Endothelial cell (in vitro differentiated cells): ENCODE data around the gene CCDC112. TPM values are rescaled to one million over a fixed set of nuclear protein-coding genes. Genes with fewer than 3 reads are reported as not detected.

Source experiments
- DNase-seq: peaks from one replicate; pipeline ENCODE4 v3.0.0; 2021; ENCODE audit warnings: low spot score
- H3K27ac Mint-ChIP-seq: one replicate; pipeline ENCODE4 v1.8.0; 2021; ENCODE audit warnings: mixed read lengths, inconsistent platforms; ENCODE audit not compliant: unreplicated experiment
- H3K27me3 Mint-ChIP-seq: one replicate; pipeline ENCODE4 v1.8.0; 2021; ENCODE audit warnings: mild to moderate bottlenecking, moderate library complexity, mixed read lengths, inconsistent platforms; ENCODE audit not compliant: unreplicated experiment
- H3K36me3 Mint-ChIP-seq: one replicate; pipeline ENCODE4 v1.8.0; 2021; ENCODE audit warnings: mild to moderate bottlenecking, low read depth, mixed read lengths, inconsistent platforms; ENCODE audit not compliant: unreplicated experiment
- H3K4me1 Mint-ChIP-seq: one replicate; pipeline ENCODE4 v1.8.0; 2021; ENCODE audit warnings: mild to moderate bottlenecking, mixed read lengths, inconsistent platforms; ENCODE audit not compliant: unreplicated experiment
- H3K4me3 Mint-ChIP-seq: one replicate; pipeline ENCODE4 v1.8.0; 2021; ENCODE audit warnings: mild to moderate bottlenecking, mixed read lengths, inconsistent platforms; ENCODE audit not compliant: unreplicated experiment
- H3K9me3 Mint-ChIP-seq: one replicate; pipeline ENCODE4 v1.8.0; 2021; ENCODE audit warnings: mixed read lengths, inconsistent platforms; ENCODE audit not compliant: unreplicated experiment
- total RNA-seq: library from RNA; stranded (reverse); fragmentation: NEBNext Ultra II Directional; extraction: Animal tissue kit (Norgen Biotek cat#: 25700); gene quantifications from one replicate; pipeline ENCODE4 v1.2.1, GENCODE V29; 2021; ENCODE audit not compliant: unreplicated experiment
- TF ChIP-seq, protein P1 (sequence below): fragments of 200-600 bp; sonication (generic); IDR thresholded peaks from one replicate; pipeline ENCODE4 v1.5.0; 2021; ENCODE audit warnings: antibody characterized with exemption; ENCODE audit not compliant: unreplicated experiment

The CCDC112 gene
- total RNA-seq, 1 donor from 2014 or later, result 7.2 TPM

DNA sequence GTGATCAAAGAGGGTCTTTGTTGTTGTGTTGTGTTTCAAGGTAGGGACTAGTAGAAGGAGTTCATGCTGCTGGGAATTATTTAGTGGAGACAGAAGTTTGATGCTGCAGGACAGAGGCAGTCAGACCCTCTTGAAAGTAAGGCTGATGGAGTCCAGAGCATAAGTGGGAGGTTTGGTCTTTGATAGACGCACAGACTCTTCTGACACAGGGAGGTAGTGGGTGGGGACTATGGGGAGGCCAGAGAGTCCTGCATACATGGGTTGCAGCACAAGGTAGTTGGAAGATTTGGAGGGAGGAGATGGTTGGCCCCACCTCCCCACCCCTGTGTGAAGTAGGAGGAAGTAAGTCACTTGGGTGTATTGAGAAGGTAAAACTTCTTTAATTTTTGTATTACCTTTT lies 2.4 kb upstream of the CCDC112 start:
- DNase-seq, result no peak
- Mint-ChIP-seq H3K9me3 (no peaks in the 10 kb centered on the region), H3K4me1 (peaks cover 6% of the 10 kb centered on the region), H3K36me3 (no peaks in the 10 kb centered on the region), H3K27ac (no peak overlapping the region), H3K27me3 (no peaks in the 10 kb centered on the region), H3K4me3 (no peak overlapping the region)
- TF ChIP-seq, protein P1, sequence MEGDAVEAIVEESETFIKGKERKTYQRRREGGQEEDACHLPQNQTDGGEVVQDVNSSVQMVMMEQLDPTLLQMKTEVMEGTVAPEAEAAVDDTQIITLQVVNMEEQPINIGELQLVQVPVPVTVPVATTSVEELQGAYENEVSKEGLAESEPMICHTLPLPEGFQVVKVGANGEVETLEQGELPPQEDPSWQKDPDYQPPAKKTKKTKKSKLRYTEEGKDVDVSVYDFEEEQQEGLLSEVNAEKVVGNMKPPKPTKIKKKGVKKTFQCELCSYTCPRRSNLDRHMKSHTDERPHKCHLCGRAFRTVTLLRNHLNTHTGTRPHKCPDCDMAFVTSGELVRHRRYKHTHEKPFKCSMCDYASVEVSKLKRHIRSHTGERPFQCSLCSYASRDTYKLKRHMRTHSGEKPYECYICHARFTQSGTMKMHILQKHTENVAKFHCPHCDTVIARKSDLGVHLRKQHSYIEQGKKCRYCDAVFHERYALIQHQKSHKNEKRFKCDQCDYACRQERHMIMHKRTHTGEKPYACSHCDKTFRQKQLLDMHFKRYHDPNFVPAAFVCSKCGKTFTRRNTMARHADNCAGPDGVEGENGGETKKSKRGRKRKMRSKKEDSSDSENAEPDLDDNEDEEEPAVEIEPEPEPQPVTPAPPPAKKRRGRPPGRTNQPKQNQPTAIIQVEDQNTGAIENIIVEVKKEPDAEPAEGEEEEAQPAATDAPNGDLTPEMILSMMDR, result no peak

DNA sequence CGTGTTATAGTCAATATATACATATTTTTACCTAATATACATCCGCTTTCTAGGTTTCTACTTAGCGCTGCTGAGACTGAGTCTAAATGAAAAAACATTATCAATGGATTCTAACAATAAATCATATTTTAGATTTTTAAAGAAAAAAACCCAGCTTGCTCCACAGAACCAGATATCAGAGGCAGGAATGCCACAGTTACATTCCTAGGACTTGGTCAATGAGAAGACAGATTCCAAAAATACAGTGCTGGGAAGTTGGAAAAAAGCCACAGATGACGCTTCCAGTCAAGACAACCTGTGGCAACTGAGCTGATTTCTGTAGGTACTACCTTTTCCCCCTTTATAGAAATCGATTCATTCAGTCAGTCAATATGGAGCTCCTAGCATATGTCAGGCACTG lies 577 bp upstream of the CCDC112 start:
- TF ChIP-seq, protein P1, result no peak
- Mint-ChIP-seq H3K9me3 (no peaks in the 10 kb centered on the region), H3K4me3 (no peak overlapping the region), H3K4me1 (peaks cover 9% of the 10 kb centered on the region), H3K36me3 (no peaks in the 10 kb centered on the region), H3K27ac (no peak overlapping the region), H3K27me3 (no peaks in the 10 kb centered on the region)
- DNase-seq, result no peak

DNA sequence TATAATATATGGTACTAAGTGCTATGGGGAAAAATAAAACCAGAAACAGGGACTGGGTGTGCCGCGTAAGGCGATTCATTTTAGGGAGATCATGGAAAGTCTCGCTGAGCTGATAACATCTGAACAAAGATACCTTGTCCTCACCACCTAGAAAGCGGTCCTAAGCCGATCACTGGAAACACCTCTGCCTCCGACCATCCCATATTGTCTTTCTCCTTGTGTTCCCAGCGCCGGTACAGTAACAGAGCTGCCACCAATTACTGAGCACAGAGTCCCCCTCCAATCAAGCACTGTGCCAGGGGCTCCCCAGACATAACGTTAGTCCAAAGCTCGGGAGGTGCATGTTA lies 704 bp downstream of the CCDC112 start:
- H3K9me3 Mint-ChIP-seq, result no peaks in the 10 kb centered on the region

DNA sequence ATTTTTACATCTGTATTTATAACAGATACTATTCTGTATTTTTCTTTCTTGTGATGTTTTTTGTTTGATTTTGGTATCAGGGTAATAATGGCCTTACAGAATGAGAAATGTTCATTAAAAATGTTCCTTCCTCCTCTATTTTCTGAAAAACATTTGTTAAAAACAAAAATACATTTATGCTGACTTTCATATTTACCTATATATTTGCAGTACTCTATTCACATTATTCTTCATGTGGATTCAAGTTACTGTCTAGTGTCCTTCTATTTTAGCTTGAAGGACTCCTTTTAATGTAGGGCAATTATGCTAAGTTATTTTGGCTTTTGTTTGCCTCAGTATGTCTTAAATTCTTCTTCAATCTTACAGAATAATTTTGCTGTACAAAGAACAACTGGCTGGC lies 5.1 kb downstream of the CCDC112 start:
- DNase-seq, result no peak
- Mint-ChIP-seq H3K27ac (no peak overlapping the region), H3K4me1 (peaks cover 9% of the 10 kb centered on the region)

More for the DNA sequence above, 704 bp downstream of the CCDC112 start:
- Mint-ChIP-seq H3K27ac (no peak overlapping the region), H3K27me3 (no peaks in the 10 kb centered on the region), H3K4me1 (peaks cover 9% of the 10 kb centered on the region), H3K36me3 (no peaks in the 10 kb centered on the region), H3K4me3 (peak overlapping the region; percentile 92)
- no peak for DNase-seq
- TF ChIP-seq, protein P1, result no peak

DNA sequence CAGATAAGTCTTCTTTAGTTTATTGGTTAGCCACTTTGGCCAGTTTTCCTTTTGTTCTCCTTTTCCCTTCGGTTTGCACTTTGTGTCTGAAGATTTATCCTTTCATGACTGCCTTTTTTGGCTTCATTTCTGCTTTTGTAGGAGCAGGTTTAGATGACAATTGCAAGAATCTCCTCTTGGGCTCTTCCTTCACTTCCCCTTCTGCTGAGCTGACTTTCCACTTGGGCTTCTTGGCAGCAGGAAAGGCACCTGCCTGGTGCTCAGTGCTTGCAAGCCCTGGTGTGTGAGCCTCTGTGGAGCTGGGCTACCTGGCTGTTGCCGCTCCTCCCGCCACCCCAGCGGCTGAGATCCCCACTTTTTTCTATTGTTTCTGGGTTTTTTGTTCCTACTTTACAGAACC lies 7.3 kb downstream of the CCDC112 start:
- Mint-ChIP-seq H3K36me3 (no peaks in the 10 kb centered on the region), H3K4me3 (no peak overlapping the region), H3K27ac (no peak overlapping the region), H3K9me3 (no peaks in the 10 kb centered on the region), H3K27me3 (no peaks in the 10 kb centered on the region), H3K4me1 (peaks cover 8% of the 10 kb centered on the region)
- DNase-seq, result no peak
- TF ChIP-seq, protein P1, result no peak

More for the DNA sequence above, 5.1 kb downstream of the CCDC112 start:
- H3K36me3 Mint-ChIP-seq, result no peaks in the 10 kb centered on the region
- TF ChIP-seq, protein P1, result no peak
- H3K4me3 Mint-ChIP-seq, result no peak overlapping the region
- H3K9me3 Mint-ChIP-seq, result no peaks in the 10 kb centered on the region
- no peaks in the 10 kb centered on the region for H3K27me3 Mint-ChIP-seq
